Measurements from ENCODE around the gene CRYBA4.

CRYBA4 gene

DNA sequence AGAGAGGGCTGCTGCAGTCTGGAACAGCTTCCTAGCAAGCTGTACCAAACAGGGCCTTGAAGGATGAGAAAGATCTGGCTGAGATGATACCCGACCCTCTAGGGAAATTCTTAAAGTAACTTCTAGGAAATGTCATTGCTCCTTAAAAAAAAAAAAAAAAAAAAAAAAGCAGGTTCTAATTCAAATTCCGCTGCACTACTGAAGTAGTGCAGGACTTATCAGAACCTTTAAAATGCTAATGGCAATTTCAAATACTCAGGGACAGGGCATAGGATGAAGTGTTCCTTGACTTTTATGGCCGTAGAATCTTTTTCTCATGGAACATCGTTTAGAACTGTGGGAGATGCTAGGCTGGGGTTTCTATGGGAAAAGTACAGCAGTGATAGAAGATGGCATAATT, 48.7 kb downstream of the CRYBA4 start:
- Histone ChIP-seq H3K9me3 (ENCODE audit: low read length) (no peaks in the 10 kb centered on the region), H3K36me3 (ENCODE audit: insufficient read depth, low read length) (no peaks in the 10 kb centered on the region), H3K4me1 (ENCODE audit: insufficient read depth, low read length, severe bottlenecking) (peaks cover 50% of the 10 kb centered on the region), H3K9ac (ENCODE audit: low read length) (peak overlapping the region; percentile 89; the same call in 1 of the 2 replicates), H3K9me2 (ENCODE audit: low read depth, low read length) (no peaks in the 10 kb centered on the region), H3K79me2 (ENCODE audit: insufficient read depth, low read length) (peaks cover 17% of the 10 kb centered on the region), H2AFZ (ENCODE audit: low read length) (no peak overlapping the region), H3K4me3 (ENCODE audit: low read depth, low read length, poor library complexity, severe bottlenecking) (no peak overlapping the region), H3K27me3 (ENCODE audit: insufficient read depth, low read length) (no peaks in the 10 kb centered on the region), H4K20me1 (ENCODE audit: insufficient read depth, low read length) (no peaks in the 10 kb centered on the region), H3K27ac (ENCODE audit: low read depth, low read length, poor library complexity, severe bottlenecking) (peak overlapping the region; percentile 98), H3K4me2 (ENCODE audit: low read length) (peak overlapping the region; percentile 94), H3F3A (ENCODE audit: insufficient read depth, low read length) (peaks cover 15% of the 10 kb centered on the region)
- TF ChIP-seq, protein P1, sequence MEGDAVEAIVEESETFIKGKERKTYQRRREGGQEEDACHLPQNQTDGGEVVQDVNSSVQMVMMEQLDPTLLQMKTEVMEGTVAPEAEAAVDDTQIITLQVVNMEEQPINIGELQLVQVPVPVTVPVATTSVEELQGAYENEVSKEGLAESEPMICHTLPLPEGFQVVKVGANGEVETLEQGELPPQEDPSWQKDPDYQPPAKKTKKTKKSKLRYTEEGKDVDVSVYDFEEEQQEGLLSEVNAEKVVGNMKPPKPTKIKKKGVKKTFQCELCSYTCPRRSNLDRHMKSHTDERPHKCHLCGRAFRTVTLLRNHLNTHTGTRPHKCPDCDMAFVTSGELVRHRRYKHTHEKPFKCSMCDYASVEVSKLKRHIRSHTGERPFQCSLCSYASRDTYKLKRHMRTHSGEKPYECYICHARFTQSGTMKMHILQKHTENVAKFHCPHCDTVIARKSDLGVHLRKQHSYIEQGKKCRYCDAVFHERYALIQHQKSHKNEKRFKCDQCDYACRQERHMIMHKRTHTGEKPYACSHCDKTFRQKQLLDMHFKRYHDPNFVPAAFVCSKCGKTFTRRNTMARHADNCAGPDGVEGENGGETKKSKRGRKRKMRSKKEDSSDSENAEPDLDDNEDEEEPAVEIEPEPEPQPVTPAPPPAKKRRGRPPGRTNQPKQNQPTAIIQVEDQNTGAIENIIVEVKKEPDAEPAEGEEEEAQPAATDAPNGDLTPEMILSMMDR (IDR thresholded peaks at IDR 0.05; ENCODE audit: low read length) = no peak
- TF ChIP-seq EZH2 (IDR thresholded peaks at IDR 0.05; ENCODE audit: borderline replicate concordance, low read length) = no peak

DNA sequence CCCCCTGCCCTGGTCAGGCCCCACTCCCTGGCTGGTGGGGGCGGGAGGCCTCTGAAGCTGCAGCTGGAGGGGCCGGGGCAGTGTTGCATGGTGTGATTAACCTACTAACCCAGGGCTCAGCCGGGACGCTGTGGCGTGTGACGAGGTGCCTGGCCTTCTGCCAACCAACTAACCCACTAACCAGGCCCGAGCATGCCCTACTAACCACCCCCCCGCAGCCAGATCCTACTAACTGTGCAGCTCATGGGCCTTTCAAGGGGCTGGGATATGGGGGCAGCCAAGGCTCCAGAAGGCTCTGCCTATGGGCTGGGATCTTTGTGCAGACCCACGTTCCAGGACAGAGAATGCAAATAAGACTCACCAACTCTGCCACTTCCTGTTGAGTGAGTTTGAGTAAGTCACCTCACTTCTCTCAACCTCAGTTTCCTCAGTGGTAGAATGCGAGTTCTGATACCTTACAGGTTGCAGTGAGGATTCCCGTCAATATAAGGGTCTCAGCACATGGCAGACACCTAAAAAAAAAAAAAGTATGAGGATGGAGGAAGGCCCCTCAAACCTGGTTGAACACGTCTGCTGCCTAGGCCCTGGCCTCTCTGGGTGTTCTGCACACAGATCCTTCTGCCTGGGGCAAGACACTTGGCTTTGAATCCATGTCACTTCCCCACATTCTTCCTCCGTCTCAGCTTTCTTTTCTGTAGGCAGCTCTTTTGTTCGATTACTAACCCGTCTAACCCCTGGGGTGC, 49.7 kb downstream of the CRYBA4 start:
- Histone ChIP-seq H3K36me3 (ENCODE audit: insufficient read depth, low read length) (no peaks in the 10 kb centered on the region), H4K20me1 (ENCODE audit: insufficient read depth, low read length) (no peaks in the 10 kb centered on the region), H2AFZ (ENCODE audit: low read length) (no peak overlapping the region), H3K9ac (ENCODE audit: low read length) (peak overlapping the region; percentile 89), H3K4me3 (ENCODE audit: low read depth, low read length, poor library complexity, severe bottlenecking) (peak overlapping the region; percentile 81), H3K9me3 (ENCODE audit: low read length) (no peaks in the 10 kb centered on the region), H3K27ac (ENCODE audit: low read depth, low read length, poor library complexity, severe bottlenecking) (peak overlapping the region; percentile 98), H3F3A (ENCODE audit: insufficient read depth, low read length) (peaks cover 15% of the 10 kb centered on the region), H3K79me2 (ENCODE audit: insufficient read depth, low read length) (peaks cover 20% of the 10 kb centered on the region), H3K9me2 (ENCODE audit: low read depth, low read length) (no peaks in the 10 kb centered on the region), H3K27me3 (ENCODE audit: insufficient read depth, low read length) (no peaks in the 10 kb centered on the region), H3K4me2 (ENCODE audit: low read length) (peak overlapping the region; percentile 94), H3K4me1 (ENCODE audit: insufficient read depth, low read length, severe bottlenecking) (peaks cover 49% of the 10 kb centered on the region)
- TF ChIP-seq, protein P1 (IDR thresholded peaks at IDR 0.05; ENCODE audit: low read length) = no peak
- no peak for TF ChIP-seq EZH2 (IDR thresholded peaks at IDR 0.05; ENCODE audit: borderline replicate concordance, low read length)

DNA sequence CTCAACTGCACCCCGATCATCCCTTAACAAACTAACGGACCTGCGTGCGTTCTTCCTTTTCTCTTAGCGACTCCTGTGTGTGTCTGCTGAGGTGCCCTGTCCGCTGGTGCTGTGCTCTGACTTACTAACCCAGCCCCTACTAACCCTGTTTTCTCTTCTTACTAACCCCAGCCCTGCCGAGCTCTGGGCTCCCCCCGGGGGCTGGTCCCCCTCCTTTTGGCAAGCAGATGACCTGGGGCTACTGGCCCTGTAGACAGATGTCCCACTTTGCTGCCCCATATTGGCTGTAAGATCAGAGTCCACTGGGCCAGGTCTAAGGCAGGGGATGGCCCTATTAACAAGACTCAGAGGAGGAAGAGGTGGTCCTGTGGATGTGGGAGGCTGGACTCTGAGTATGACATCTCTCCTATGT, 50.3 kb downstream of the CRYBA4 start:
- Histone ChIP-seq H3K27me3 (ENCODE audit: insufficient read depth, low read length) (no peaks in the 10 kb centered on the region), H3K79me2 (ENCODE audit: insufficient read depth, low read length) (peaks cover 20% of the 10 kb centered on the region), H3F3A (ENCODE audit: insufficient read depth, low read length) (peaks cover 15% of the 10 kb centered on the region), H4K20me1 (ENCODE audit: insufficient read depth, low read length) (no peaks in the 10 kb centered on the region), H3K9me3 (ENCODE audit: low read length) (no peaks in the 10 kb centered on the region), H3K4me1 (ENCODE audit: insufficient read depth, low read length, severe bottlenecking) (peaks cover 49% of the 10 kb centered on the region), H3K4me3 (ENCODE audit: low read depth, low read length, poor library complexity, severe bottlenecking) (peak overlapping the region; percentile 81), H3K27ac (ENCODE audit: low read depth, low read length, poor library complexity, severe bottlenecking) (peak overlapping the region; percentile 98), H3K9me2 (ENCODE audit: low read depth, low read length) (no peaks in the 10 kb centered on the region), H2AFZ (ENCODE audit: low read length) (no peak overlapping the region), H3K9ac (ENCODE audit: low read length) (peak overlapping the region; percentile 89), H3K36me3 (ENCODE audit: insufficient read depth, low read length) (no peaks in the 10 kb centered on the region), H3K4me2 (ENCODE audit: low read length) (peak overlapping the region; percentile 94)
- no peak for TF ChIP-seq EZH2 (IDR thresholded peaks at IDR 0.05; ENCODE audit: borderline replicate concordance, low read length)
